GM21529 (cell line): Measurements from ENCODE around the gene TECPR1.

ENCODE experiments used
- ATAC-seq: cut with Tn5 transposase; IDR thresholded peaks from one replicate; pipeline ENCODE4 v1.9.1; 2021; ENCODE audit not compliant: unreplicated experiment

TECPR1 gene

DNA sequence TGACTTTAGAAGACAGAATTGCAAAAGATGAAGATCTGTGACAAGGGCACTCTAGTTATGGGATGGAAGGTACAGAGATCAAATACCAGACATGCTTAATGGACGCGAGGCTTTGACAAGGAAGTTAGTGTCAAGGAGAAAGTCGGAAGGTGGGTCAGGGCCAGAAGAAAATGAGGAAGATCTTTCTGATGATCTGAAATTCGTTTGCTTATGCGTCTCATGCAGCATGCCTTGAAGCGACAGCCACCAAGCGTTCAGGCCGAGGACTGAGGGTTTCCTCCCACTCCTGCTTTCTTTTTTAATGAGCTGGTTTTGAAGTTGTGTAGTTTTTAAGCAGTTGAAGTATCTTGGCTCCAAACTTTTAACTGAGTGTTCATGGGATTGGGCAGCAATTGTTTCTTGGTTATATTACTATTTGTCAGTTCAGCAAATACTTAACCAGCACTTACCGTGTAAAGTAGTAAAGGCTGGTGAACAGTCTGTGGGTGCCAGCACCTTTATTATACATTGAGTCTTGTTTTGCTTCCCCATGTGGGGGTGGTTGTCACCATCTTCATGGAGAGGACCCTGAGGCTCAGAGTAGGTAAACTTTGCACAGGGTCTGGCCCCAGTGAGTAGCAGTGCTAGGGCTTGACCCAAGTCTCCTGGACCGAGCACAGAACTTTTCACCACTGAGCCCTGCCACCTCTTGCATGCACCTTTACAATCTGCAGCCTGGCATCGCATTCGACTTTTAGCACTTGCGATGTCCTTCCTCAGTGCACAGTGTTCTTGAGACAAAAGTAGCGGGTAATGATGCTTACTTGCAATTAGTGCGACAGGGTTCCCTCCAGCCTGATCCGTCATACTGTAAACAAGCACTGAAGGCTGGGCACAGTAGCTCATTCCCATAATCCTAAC is 55.1 kb downstream of the TECPR1 start:
- no peak for ATAC-seq

DNA sequence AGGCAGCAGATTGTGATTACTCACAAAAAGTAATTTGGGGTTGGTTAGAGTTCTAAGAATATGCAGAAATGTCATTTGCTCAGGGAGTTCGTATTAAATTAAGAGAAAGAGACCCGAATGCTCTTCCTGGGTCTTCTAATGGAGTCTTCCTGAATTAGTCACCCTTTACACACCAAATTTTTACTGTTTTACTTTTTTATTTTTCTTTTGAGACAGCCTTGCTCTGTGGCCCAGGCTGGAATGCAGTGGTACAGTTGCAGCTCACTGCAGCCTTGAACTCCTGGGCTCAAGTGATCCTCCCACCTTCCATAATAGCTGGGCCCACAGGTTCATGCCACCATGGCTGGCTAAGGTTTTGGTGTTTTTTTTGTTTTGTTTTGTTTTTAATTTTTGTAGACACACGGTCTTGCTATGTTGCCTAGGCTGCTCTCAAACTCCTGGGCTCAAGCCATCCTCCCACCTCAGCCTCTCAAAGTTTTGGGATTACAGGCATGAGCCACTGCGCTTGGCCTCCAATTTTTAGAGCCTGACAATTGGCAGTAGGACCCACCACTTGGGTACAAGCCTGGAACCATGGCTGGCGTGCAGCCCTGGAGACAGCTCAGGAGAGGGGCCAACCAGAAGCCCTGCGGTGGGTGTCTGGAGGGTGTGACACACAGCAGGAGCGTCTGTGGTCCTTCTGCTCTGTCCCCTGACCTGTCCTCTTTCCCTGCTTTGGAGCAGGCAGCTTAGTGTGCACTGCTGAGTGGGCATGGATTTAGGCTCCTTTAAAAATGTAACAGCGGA is 57.2 kb downstream of the TECPR1 start:
- no peak for ATAC-seq

DNA sequence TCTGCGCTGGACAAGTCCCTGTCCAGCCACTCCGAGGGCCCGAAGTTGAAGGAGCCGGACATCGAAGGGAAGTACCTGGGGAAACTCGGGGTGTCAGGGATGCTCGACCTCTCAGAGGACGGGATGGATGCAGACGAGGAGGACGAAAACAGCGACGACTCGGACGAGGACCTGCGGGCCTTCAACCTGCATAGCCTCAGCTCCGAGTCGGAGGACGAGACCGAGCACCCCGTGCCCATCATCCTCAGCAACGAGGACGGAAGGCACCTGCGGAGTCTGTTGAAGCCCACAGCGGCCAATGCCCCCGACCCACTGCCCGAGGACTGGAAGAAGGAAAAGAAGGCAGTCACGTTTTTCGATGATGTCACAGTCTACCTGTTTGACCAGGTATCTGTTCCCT is 57.8 kb downstream of the TECPR1 start:
- no peak for ATAC-seq

DNA sequence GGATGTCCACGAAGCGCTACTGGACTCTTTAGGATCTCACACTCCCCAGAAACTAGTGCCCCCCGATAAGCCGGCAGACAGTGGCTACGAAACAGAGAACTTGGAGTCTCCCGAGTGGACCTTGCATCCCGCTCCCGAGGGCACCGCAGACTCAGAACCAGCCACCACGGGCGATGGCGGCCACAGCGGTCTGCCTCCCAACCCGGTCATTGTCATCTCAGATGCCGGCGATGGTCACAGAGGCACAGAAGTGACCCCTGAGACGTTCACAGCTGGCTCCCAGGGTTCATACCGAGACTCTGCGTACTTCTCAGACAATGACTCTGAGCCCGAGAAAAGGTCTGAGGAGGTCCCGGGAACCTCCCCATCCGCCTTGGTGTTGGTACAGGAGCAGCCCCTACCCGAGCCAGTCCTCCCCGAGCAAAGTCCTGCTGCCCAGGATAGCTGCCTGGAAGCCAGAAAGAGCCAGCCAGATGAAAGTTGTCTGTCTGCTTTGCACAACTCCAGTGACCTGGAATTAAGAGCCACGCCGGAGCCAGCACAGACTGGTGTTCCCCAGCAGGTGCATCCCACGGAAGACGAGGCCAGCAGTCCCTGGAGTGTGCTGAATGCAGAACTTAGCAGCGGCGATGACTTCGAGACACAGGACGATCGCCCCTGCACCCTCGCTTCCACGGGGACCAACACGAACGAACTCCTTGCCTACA is 58.4 kb downstream of the TECPR1 start:
- ATAC-seq: no peak

DNA sequence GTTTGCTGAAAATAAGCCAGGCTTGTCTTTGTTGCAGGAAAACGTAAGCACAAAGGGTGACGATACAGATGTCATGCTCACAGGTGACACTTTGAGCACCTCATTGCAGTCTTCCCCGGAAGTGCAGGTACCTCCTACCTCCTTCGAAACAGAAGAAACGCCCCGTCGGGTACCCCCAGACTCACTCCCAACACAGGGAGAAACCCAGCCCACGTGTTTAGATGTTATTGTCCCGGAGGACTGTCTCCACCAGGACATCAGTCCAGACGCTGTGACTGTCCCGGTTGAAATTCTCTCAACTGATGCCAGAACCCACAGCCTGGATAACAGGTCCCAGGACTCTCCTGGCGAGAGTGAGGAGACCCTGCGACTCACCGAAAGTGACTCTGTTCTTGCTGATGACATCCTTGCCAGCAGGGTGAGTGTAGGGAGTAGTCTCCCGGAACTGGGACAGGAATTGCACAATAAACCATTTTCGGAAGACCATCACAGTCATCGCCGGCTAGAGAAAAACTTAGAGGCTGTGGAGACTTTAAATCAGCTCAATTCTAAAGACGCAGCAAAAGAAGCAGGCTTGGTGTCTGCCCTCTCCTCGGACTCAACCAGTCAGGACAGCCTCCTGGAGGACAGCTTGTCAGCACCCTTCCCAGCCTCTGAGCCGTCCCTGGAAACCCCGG is 59.1 kb downstream of the TECPR1 start:
- ATAC-seq: no peak

DNA sequence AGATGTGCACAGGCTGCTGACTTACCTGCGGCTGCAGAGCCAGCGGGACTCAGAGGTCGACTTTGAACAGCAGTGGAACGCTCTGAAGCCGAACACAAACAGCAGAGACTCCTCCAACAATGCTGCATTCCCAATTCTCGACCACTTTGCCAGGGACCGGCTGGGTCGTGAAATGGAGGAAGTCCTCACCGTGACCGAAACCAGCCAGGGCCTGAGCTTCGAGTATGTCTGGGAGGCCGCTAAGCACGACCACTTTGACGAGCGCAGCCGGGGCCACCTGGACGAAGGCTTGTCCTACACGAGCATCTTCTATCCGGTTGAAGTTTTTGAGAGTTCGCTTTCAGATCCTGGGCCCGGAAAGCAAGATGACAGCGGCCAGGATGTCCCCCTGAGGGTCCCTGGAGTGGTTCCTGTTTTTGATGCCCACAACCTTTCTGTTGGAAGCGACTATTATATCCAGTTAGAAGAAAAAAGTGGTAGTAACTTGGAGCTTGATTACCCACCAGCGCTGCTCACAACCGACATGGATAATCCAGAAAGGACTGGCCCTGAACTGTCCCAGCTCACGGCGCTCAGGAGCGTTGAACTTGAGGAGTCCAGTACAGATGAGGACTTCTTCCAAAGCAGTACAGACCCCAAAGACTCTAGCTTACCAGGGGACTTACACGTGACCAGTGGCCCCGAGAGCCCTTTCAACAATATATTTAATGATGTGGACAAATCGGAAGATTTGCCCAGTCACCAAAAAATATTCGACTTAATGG is 60.2 kb downstream of the TECPR1 start:
- no peak for ATAC-seq

DNA sequence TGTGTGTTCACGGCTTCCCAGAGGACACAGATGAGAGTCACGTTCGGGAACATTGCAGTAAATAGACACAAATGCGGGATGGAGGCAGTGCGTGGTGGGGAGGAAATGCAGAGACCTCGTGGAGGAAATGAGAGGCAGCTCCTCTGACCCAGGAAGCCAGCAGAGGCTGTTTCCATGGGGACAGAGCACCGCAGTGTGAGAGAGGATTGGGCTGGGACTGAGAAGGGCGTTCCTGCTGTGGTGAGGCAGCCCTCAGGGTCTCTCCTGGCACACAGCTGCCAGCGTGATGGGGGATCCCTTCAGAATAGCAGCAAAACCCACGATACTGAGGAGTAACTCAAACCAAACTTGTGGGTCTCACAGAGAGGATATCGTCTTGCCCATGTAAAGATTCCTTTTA is 62.5 kb downstream of the TECPR1 start:
- ATAC-seq: no peak

DNA sequence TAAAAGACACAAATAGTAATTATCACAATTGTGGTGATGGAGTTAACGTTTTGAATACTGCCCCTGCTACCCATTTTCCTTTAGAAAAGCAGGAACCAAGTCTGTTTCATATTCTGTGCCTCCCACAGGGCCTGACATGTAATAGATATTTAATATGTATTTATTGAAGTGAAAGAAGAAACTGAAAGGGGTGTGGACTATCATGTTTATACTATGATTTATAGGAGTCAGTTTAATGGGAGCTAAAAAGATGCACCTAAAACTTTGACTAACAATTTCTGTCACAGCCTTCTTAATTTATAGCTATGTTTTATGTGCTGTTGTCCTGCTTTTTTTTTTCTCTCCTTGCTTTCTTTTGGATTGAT is 64.9 kb downstream of the TECPR1 start:
- no peak for ATAC-seq

DNA sequence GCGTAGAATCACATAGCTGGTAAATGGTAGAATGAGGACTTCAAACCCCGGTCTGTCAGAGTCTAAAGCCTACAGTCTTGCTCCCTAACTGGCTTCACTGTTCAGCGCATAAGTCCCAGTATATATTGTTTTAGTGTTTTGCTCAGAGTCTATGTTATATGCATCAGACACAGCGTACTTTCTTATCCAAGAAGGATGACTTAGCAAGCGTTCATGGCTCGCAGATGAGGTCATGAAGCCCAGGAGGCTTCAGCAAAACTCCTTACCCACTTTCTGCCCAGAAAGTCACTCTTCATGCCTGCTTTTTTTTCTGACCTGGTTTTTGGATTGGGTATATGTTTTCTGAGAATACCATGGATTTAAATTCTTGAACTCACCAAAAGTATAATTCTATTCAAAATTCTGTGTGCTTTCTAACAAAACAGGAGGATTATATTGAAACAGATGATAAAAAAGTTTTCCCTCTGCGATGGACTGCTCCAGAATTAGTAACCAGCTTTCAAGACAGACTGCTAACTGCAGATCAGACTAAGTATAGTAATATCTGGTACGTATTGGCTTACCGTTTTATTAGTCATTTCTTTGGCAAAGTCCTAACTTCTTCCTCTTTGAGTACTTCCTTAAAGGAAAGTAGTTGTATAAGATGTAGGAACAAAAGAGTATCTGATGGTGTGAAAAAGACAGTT is 65.4 kb downstream of the TECPR1 start:
- no peak for ATAC-seq

DNA sequence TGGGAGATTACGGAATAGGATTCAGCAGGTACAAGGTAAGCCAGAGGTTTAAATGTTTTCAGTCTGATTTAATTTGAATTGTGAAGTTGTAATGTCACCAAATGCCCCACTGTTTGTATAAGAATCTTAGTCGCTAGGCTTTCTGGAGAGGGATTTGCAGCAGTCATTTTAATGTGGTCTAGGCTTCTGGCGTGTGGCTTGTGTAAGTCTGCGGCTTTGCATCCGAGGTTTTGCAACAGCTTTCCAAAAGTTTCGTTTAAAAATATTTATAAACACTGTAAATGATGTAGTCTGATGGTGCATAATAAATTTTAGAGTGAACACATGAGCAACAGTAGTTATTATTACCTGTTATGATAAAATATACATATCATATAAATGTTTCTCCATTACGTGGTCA is 66.9 kb downstream of the TECPR1 start:
- no peak for ATAC-seq

DNA sequence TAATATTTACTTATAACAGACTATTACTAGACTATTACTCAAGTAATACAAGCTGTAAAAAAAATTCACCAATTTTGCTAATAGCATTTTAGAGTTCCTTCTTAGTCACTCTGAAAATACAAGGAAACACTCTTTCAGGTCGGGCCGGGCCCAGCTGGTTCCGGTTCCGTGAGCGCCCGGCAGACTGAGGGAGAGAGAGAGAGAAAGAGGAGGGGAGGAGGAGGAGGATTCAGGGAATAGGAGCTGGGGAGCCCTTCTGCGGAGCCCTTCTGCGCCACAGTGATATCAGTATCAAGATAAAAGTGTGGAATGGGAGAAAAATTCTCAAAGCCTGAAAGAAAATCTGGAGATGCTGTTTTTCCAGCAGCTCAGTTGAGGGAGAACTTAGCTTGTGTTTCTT is 71.3 kb downstream of the TECPR1 start:
- no peak for ATAC-seq

DNA sequence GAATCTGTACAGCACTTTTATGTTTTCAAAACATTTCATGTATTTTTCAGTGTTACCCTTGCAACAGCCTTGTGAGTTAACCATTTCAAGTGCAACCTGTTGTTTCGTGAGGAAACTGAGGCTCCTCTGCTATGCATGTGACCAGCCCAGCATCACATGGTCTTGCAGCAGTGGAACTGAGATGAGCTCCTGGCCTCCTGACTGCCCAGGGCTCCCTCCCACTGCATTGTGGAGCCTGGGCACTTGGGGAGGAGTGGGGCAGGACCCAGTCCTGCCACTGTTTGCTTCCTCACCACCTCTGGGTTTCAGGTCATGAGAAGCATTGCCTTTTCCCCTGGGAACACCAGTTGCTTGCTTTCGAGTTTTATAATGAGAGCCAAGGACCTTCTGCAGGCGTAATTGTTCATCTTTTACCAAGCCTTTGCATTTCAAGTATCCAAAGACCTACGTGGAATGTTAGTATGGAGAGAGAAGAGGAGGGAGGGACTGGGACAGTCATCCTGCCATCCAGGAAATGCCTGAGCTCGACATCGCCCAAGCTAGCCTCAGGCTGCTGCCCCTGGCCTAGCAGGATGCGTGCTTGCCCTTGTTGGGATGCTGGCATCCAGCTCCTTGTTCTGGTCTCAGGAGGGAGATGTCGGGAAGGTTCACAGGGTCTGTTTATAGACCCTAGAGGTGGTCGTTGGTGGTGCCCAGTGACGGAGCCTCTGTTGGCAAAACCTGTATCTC is 73.1 kb downstream of the TECPR1 start:
- ATAC-seq: no peak

DNA sequence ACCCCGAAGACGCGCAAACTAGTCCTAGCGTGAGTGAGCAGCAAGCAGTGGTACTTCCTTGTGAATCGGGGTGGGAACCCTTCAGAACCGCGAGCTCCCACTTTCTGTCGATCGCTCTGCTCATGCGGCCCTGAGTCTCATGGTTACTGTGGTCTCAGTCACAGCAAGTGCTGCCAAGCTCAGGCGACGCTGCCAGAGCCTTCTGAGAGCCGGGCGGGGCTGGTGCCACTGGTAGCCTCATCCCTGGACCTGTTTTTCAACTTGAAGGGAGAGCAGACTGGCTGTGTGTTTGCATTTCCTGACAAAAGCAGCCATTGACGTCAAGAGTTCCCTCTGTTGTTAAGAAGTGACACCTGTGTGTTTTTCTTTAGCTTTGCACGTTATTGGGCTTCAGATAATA is 73.7 kb downstream of the TECPR1 start:
- no peak for ATAC-seq

DNA sequence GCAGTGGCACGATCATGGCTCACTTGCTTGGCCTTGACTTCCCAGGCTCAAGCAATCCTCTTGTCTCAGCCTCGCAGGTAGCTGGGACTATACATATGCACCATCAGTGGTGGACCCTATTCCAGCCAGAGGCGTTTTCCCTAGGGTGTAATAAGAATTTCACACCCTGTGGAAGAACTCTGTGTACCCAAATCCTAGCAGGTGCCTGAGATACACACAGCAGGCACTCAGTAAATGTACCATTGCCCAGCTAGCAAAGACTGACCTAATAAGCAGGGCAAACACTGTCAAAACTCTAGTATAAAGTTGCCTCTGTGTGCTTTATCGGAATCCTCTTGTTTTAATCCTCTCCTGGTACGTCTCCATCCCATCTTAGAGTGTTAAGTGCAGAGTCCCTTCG is 74.5 kb downstream of the TECPR1 start:
- no peak for ATAC-seq

DNA sequence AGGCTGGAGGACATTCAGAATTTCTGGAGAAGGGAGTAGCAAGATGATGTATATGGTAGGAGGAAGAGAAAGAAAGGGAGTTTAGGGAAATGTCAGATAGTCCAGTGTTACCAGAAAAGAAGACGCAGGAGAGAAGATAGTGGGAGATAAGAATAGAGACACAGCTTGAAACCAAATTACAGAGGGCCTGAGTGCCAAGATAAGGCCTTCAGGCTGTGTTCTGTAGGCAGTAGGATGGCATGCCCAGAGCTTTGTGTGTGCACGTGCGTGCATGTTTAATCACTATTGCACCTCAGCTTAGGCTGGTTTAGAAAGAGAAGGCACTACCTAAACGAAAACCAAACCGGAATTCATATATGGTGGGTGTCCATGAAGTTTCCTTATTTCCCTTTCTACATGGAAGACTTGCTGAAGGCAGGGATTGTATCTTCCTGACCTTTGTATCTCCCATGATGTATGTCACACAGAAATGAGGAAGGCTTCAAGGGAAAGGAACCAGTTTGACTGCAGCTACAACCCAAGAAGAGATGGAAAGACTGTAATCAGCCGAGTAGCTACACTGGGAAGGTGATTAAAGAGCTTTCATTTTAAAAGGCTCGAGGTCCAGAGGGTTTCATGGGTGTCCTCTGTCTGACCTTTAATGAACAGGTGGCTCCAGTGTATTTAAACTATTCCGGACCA is 76.6 kb downstream of the TECPR1 start:
- ATAC-seq: no peak

DNA sequence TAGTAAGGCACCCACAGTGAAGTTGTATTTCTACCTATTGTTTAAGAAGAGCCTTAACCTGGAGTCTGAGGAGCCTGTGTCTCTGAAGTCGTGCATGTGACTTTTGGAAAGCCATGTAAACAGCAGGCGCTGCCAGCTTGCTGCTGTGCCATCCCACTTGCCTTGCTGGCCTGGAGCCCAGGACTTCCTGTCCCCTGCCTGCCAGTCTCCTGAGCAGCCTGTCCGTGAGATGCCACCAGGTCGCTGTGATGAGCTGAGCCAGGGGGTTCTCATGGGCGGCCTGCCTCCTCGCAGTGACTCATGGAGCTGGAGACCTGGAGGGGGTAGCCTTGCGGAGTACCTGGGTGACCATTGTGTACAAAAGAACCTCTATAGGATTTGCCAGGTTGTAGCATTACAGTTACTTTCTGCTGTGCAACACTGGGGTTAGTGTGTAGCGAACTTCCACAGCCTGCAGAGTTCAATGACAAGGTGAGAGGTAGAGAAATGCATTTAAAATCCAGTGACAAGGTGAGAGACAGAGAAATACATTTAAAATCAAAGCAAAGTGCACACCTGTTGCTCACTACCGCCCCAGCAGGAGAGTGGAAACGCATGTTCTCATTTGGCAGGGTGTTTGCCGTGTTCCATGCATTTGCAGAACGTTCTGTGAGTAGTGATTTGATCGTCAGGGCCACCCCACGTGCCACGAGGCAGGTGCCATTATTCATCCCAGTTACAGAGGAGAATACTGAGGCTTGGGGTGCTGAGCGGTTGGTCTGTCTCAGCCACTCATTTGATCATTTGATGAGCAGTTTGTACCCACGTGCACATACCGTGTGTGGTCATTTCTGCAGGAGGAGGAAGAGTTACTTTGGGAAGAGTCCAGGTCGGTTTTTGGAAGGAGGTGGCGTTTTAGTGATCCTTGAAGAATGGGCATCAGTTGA is 77.4 kb downstream of the TECPR1 start:
- ATAC-seq: no peak

DNA sequence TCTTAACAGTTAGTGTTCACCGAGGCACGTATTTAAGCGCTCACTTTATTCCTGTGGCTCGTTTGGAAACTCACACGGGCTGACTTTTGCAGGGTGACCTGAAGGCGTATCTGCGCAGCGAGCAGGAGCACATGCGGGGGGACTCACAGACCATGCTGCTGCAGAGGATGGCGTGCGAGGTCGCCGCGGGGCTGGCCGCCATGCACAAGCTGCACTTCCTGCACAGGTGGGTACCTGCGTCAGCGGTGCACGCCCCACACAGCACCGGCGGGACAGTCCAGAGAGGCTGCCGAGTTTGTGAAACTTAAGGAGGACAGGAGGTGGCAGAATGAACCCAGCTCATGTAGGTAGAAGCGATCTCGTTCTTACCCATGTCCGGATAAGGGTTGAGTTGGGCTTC is 80.6 kb downstream of the TECPR1 start:
- ATAC-seq: no peak

DNA sequence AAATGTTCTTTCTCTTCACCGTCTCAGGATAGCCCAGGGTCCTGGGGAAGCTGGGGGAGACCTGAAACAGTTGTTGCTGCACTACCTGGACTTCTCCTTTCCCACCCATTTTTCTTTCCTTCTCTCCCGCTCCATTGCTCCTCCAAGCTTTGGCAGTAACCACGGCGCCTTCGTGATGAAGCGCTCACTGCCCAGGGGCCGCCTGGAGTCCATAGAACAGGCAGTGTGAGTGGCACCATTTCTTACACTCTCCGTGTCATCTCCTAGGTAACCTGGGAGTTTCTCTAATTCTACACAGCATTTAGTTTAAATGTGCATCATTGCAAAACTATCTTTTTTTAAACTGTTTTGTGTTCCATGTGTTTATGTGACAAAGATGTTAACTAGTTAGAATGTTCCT is 81.1 kb downstream of the TECPR1 start:
- no peak for ATAC-seq
